Measurements from ENCODE around the gene USP50. TPM values are rescaled to one million over a fixed set of nuclear protein-coding genes. Genes with fewer than 3 reads are reported as not detected.
"Not testable (repeated sequence)": the region's sequence is repeated elsewhere in the genome, so short reads cannot be mapped to it uniquely, and the experiment has no call there.

The USP50 gene
- total RNA-seq, 1 donor from 2014 or later, result 0.40 TPM

DNA sequence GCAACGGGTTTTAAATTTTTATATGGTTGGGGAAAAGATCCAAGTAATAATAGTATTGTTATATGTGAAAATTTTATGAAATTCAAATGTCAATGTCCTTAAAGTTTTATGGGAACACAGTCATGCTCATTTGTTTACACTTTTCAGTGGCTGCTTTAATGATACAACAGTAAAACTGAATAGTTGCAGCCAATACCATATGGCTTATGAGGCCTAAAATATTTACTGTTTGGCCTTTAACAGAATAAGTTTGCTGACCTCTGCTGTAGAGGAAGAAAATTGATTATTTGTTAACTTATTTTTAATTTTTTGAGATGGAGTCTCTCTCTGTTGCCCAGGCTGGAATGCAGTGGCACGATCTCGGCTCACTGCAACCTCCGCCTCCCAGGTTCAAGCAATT is 44.7 kb downstream of the USP50 start:
- Mint-ChIP-seq H3K27me3 (ENCODE audit: low read depth) (no peaks in the 10 kb centered on the region), H3K4me3 (no peak overlapping the region), H3K9me3 (no peaks in the 10 kb centered on the region), H3K4me1 (peaks cover 8% of the 10 kb centered on the region), H3K27ac (ENCODE audit: unreplicated experiment) (no peak overlapping the region), H3K36me3 (ENCODE audit: low read depth) (peaks cover 2% of the 10 kb centered on the region)
- TF ChIP-seq, protein P1, sequence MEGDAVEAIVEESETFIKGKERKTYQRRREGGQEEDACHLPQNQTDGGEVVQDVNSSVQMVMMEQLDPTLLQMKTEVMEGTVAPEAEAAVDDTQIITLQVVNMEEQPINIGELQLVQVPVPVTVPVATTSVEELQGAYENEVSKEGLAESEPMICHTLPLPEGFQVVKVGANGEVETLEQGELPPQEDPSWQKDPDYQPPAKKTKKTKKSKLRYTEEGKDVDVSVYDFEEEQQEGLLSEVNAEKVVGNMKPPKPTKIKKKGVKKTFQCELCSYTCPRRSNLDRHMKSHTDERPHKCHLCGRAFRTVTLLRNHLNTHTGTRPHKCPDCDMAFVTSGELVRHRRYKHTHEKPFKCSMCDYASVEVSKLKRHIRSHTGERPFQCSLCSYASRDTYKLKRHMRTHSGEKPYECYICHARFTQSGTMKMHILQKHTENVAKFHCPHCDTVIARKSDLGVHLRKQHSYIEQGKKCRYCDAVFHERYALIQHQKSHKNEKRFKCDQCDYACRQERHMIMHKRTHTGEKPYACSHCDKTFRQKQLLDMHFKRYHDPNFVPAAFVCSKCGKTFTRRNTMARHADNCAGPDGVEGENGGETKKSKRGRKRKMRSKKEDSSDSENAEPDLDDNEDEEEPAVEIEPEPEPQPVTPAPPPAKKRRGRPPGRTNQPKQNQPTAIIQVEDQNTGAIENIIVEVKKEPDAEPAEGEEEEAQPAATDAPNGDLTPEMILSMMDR (conservative IDR thresholded peaks at IDR 0.05), result no peak
- no peak for DNase-seq (ENCODE audit: low read depth, low spot score)

DNA sequence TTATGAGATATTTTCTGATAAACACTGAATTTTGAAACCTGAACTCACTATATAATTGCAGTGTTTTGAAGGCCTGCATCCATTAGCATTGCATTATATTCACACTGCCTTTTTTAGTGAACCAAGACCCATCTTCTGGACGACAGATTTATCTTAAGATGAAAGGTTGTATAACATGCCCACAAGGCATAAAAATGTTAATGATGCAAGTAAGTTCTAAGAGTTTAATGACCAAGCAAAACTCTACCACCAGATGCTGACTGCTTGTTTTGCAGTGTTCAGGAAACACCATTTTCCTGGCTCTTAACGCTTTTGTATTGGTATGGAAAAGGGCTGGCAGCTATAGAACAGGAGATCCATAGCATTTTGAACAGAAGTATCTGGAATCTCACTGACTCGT is 46.1 kb downstream of the USP50 start:
- H3K27ac Mint-ChIP-seq (ENCODE audit: unreplicated experiment), result no peak overlapping the region
- DNase-seq (ENCODE audit: low read depth, low spot score), result no peak
- H3K9me3 Mint-ChIP-seq, result no peaks in the 10 kb centered on the region
- no peaks in the 10 kb centered on the region for H3K27me3 Mint-ChIP-seq (ENCODE audit: low read depth)
- peaks cover 6% of the 10 kb centered on the region for H3K36me3 Mint-ChIP-seq (ENCODE audit: low read depth)
- TF ChIP-seq, protein P1 (conservative IDR thresholded peaks at IDR 0.05), result no peak
- no peak overlapping the region for H3K4me3 Mint-ChIP-seq
- H3K4me1 Mint-ChIP-seq, result no peaks in the 10 kb centered on the region

- H3K4me1 Mint-ChIP-seq, result no peaks in the 10 kb centered on the region
- no peaks in the 10 kb centered on the region for H3K9me3 Mint-ChIP-seq
- no peak overlapping the region for H3K4me3 Mint-ChIP-seq
- H3K27me3 Mint-ChIP-seq (ENCODE audit: low read depth), result no peaks in the 10 kb centered on the region
- peaks cover 13% of the 10 kb centered on the region for H3K36me3 Mint-ChIP-seq (ENCODE audit: low read depth)
- TF ChIP-seq, protein P1 (conservative IDR thresholded peaks at IDR 0.05), result no peak
- H3K27ac Mint-ChIP-seq (ENCODE audit: unreplicated experiment), result no peak overlapping the region
- DNase-seq (ENCODE audit: low read depth, low spot score), result no peak
These were observed 49.8 kb downstream of the USP50 start for GRCh38 chr15:50496692-50497091.

DNA sequence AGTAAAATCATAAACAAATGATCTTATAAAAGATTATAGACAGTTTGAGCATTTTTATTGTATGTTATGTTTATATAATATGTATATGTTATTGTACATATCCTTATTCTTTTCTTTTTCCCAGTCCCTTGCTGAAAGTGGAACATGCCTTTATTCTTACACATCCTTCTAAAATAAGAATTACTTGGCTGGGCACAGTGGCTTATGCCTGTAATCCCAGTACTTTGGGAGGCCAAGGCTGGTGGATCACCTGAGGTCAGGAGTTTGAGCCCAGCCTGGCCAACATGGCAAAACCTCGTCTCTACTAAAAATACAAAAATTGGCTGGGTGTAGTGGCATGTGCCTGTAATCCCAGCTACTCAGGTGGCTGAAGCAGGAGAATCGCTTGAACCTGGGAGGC is 51.9 kb downstream of the USP50 start:
- peaks cover 16% of the 10 kb centered on the region for H3K36me3 Mint-ChIP-seq (ENCODE audit: low read depth)
- DNase-seq (ENCODE audit: low read depth, low spot score); H3K4me1 Mint-ChIP-seq; H3K4me3 Mint-ChIP-seq; H3K27me3 Mint-ChIP-seq (ENCODE audit: low read depth); H3K27ac Mint-ChIP-seq (ENCODE audit: unreplicated experiment); H3K9me3 Mint-ChIP-seq: not testable (repeated sequence)

DNA sequence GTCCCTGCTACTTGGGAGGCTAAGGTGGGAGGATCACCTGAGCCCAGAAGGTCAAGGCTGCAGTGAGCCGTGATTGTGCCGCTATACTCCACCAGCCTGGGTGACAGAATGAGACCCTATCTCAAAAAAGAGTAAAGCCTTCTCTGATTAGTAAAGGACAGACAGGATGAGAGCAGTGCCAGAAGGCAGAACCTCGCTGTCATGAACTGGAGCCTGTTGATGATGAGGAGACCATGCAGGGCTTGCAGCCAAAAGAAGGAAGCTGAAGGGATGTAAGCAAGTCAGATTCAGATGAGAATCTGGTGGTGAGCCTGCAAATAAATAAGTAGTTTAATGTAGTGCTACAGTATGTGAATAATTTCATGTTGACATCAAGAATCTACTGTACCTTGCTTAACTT is 52.8 kb downstream of the USP50 start:
- Mint-ChIP-seq H3K36me3 (ENCODE audit: low read depth) (peaks cover 16% of the 10 kb centered on the region), H3K4me3 (no peak overlapping the region), H3K27me3 (ENCODE audit: low read depth) (no peaks in the 10 kb centered on the region), H3K9me3 (no peaks in the 10 kb centered on the region), H3K4me1 (no peaks in the 10 kb centered on the region), H3K27ac (ENCODE audit: unreplicated experiment) (no peak overlapping the region)
- TF ChIP-seq, protein P1 (conservative IDR thresholded peaks at IDR 0.05), result no peak
- no peak for DNase-seq (ENCODE audit: low read depth, low spot score)

DNA sequence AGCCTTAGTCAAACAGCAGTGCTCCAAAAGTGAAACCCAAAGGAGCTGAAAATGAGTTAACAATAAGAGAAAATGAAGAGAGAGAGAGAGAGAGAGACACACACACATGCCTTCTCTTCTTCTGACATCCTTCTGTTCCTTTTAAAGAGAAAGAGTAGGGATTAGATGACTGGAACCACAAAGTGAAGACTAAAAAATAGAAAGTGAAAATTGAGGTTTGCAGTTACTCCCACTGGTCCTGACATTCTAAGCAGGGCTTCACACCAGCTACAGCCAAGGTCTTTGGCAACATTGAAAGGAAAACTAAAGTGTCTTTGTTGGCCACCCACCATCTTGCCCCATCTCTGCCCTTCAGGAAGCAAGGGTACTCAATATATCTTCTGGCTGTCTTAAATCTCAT is 59.2 kb downstream of the USP50 start:
- peaks cover 18% of the 10 kb centered on the region for H3K36me3 Mint-ChIP-seq (ENCODE audit: low read depth)
- H3K4me3 Mint-ChIP-seq, result no peak overlapping the region
- no peaks in the 10 kb centered on the region for H3K27me3 Mint-ChIP-seq (ENCODE audit: low read depth)
- no peak overlapping the region for H3K27ac Mint-ChIP-seq (ENCODE audit: unreplicated experiment)
- no peak for DNase-seq (ENCODE audit: low read depth, low spot score)
- H3K4me1 Mint-ChIP-seq, result no peaks in the 10 kb centered on the region
- no peaks in the 10 kb centered on the region for H3K9me3 Mint-ChIP-seq
- TF ChIP-seq, protein P1 (conservative IDR thresholded peaks at IDR 0.05), result no peak

Data from neural crest cell (in vitro differentiated cells).